C4-2B (cell line): ENCODE data around the gene TUBB4B.

Experiments used
- H3K27ac ChIP-seq: fragments of 450-650 bp; 2 replicates; pipeline ENCODE4 v1.5.1; 2017
- ZFX ChIP-seq: fragments of 450-650 bp; IDR thresholded peaks from 2 replicates; pipeline ENCODE4 v1.6.1; 2017
- TF ChIP-seq, protein P1 (sequence below): fragments of 450-650 bp; conservative IDR thresholded peaks from 2 replicates; pipeline ENCODE4 v1.5.1; 2017; ENCODE audit warnings: mild to moderate bottlenecking

TUBB4B gene

DNA sequence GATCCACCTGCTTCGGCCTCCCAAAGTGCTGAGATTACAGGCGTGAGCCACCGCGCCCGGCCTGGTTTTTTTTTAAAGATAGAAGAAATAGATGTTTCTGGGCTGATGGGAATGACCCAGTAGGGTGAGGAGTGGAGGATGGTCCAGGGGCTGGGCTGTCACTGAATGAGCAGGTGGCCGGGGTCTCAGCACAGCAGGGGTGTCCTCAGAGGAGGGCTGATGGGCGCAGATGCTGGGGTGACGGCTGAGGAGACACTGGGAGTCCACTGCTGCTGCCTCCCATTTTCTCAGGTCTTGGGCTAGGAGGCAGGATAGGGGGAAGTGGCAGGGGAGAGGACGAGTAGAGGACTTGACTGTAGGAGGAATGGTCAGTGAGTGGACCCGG is 34.1 kb downstream of the TUBB4B start:
- TF ChIP-seq, protein P1, sequence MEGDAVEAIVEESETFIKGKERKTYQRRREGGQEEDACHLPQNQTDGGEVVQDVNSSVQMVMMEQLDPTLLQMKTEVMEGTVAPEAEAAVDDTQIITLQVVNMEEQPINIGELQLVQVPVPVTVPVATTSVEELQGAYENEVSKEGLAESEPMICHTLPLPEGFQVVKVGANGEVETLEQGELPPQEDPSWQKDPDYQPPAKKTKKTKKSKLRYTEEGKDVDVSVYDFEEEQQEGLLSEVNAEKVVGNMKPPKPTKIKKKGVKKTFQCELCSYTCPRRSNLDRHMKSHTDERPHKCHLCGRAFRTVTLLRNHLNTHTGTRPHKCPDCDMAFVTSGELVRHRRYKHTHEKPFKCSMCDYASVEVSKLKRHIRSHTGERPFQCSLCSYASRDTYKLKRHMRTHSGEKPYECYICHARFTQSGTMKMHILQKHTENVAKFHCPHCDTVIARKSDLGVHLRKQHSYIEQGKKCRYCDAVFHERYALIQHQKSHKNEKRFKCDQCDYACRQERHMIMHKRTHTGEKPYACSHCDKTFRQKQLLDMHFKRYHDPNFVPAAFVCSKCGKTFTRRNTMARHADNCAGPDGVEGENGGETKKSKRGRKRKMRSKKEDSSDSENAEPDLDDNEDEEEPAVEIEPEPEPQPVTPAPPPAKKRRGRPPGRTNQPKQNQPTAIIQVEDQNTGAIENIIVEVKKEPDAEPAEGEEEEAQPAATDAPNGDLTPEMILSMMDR = no peak
- no peak for TF ChIP-seq ZFX
- H3K27ac ChIP-seq = no peak overlapping the region

DNA sequence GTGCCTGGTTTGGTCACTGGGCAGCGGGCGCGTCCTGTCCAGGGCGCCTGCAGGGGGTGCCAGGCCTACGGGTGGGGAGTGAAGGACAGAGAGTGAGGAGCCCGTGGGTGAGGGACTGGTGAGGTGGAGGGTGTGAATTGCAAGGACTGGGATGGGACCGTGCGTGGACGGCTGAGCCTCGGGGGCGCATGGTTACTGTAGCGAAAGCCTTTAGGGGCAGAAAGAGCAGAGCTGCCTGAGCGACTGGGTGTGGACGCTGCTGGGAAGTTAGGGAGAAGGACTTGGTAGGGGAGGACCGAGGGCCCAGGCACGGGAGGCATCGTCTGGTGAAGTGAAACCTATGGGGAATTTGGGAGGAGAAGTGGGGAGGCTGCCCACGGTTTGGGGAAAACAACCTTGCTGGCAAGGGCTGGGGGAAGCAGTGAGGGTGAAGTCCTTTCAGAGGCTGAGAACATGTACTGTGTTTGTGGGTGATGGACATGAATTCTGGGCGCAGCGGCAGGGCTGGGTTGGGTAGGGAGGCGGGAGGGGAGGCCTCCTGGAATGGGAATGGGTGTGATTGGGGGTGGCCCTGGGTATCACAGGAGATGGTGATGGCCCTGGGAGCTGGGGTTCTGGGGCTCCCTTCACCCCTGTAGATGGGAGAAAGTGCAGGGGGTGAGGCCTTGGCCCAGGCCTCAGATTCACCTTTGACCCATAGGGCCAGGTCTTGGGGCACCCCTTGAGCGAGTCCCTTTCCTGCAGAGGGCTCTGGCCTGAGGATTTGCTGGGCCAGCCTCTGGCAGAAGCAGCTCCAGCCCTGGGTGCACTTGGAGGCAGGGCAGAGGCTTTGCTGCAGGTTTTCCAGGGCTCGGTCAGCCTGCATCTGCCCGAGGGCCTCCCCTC is 34.7 kb downstream of the TUBB4B start:
- H3K27ac ChIP-seq = no peak overlapping the region
- TF ChIP-seq, protein P1 = no peak
- no peak for TF ChIP-seq ZFX

DNA sequence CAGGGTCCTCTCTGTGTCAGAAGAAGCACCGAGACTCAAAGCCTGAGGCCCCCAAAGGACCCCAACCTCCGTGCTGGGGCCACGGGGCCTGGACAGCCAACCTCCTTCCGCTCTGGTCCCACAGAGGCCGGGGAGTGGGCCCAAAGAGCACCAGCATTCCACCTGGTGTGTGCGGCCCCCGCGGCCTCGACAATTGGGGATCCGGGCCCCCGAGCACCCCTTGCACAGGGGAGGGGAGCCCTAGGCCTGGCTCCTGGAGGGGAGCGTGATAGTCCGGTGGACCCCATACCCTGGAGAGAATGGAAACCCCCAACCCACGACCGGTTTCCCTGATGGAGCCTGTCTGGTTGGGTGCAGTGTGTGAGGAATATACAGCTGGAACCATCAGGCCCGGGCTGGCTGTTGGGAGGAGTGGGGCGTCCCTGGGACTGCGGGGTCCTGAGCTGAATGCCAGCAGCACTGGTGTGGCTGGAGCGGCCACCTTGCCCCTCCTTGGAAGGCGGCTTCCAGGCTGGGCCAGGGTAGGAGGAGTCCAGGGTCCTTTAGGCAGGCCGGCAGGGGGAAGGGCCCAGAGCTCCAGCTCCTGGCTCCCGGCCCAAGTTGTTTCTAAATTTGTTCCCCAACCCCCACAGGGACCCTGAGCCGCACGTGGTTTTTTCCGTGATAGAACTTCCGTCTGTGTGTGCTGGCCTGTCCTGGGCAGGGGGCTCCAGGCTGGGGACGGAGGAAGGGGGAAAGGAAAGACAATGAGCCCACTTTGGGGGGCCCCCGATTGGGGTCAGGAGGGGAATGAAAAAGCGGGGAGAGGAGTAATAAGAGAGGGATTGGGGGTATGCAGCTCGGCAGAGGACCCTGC is 35.6 kb downstream of the TUBB4B start:
- no peak for TF ChIP-seq ZFX
- TF ChIP-seq, protein P1 = no peak
- no peak overlapping the region for H3K27ac ChIP-seq

DNA sequence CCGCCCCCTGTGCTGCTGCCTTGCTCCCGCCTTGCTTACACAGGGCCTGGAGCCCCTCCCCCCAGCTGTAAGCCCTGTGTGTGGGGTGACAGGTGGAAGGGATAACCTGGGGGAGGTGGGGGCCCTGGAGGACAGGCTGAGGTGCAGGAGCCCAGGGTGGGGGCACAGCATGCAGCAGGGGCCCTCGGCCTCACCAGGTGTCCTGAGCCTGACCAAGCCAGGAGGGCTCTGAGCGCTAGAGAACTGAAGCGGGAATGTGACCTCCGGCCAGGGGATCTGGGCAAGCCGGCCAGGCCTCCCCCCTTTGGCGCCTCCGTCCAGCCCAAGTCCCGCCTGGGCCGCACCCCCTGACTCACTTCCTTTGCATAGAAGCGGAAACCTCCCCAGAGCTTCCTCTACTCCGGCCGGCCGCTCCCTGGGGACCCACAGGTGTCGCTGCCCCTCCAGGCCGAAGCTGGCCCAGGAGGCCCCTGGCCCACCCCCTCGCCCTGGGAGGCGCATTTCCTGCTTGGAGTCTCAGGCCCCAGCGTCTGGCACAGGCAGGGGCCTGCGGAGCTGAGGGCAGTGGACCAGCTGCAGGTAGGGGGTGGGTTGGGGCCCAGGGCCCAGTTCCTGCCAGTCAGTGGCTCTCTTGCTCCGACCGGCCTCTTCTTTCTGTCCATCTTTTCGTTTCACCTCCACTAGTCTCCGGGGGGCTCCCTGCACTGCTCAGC is 36.4 kb downstream of the TUBB4B start, which contains the start of gene TOR4A:
Gene TOR4A, plus strand, starts transcription at position 398 of the 713 bp plus-strand sequence. CDS start 964 bp downstream, outside the sequence.
- no peak within 1 kb of the TSS for H3K27ac ChIP-seq
- TF ChIP-seq ZFX = no peak
- TF ChIP-seq, protein P1 = no peak

DNA sequence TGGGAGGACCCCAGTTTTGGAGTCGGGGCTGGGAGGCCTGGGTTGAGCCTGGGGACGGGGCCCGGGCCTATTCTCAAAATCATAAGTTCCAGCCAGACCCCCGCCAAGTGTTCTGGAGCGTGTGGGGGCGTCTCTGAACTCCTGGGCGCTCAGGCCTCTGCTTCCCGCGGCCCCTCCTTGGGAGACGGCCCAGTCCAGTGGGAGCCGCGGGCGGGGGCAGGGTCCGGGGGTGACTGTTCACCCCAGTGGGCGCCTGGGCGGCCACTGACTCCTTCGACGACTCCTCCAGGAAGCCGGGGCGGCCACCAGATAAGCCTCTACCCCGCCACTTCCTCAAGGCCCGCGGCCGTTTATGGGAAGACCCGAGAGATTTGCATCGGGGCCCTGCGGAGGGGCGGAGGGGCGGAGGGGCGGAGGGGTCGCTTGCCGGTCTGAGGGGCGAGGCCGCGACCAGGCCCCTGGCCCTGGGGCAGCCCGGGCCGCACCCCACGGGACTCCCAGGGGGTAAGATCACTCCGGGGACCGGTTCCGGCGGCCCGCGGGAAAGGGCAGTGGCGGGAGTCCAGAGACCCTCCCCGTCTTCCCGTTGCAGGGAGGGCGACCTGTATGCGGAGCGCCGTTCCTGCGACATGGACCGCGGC is 37.1 kb downstream of the TUBB4B start:
- H3K27ac ChIP-seq = no peak overlapping the region
- TF ChIP-seq, protein P1 = no peak
- TF ChIP-seq ZFX = no peak

DNA sequence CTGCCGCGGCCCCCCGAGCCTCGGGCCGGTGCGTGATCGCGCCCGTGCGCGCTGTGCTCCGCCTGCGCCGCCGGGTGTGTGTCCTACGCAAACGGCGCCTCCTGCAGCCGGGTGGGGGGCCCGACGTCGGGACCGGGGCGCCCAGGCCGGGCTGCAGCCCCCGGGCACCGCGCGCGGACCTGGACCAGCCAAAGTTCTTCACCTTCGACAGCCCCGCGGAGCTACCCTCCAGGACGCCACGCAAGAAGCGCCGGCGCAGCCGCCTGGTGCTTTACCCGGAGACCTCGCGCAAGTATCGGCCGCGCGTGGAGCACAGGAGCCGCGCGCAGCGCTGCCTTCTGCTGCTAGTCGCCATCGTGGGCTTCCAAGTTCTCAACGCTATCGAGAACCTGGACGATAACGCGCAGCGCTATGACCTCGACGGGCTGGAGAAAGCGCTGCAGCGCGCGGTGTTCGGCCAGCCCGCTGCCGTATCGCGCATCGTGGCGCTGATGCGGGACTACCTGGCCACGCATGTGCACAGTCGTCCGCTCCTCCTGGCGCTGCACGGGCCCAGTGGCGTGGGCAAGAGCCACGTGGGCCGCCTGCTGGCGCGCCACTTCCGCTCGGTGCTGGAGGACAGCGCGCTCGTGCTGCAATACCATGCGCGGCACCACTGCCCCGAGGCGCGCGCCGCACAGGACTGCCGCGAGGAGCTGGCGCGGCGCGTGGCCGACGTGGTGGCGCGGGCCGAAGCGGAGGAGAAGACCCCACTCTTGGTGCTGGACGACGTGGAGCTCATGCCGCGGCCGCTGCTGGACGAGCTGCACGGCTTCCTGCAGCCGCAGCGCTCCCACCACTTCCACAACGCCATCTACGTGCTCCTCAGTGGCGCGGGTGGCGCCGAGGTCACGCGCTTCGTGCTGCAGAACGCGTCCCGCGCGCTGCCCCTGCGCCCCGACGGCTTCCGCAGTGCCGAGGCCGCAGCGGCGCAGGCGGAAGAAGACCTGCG is 37.9 kb downstream of the TUBB4B start:
- no peak for TF ChIP-seq ZFX
- TF ChIP-seq, protein P1 = no peak

More for the DNA sequence above, 37.9 kb downstream of the TUBB4B start:
- H3K27ac ChIP-seq = no peak overlapping the region
